ENCODE data around the gene STK24. TPM values are rescaled to one million over a fixed set of nuclear protein-coding genes. Genes with fewer than 3 reads are reported as not detected.

STK24 gene
- total and polyA plus RNA-seq, 4 donors = 39.9 to 64.5 (median 58.1) TPM

DNA sequence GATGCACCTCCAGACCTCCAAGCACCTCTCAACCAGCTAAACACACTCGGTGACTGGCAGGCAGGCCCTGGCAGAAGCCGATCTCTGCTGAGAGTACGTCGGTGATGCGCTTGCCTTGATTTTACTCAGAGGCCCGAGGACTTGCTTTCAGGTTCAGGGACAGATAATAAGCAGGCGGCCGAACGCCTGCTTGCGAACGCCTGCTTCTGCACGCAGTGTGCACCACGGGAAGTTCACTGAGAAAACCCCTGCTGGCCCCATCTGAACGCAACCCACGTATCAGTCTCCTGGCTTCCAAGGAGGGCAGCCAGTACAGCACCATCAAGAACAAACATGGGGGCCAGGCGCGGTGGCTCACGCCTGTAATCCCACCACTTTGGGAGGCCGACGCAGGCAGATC, 108.0 kb downstream of the STK24 start:
- Histone ChIP-seq H3K27ac (ENCODE audit: low read depth in 1 of 2, low read length in 2 of 2) (no peak overlapping the region), H3K4me1 (ENCODE audit: control insufficient read depth in 1 of 2, insufficient read depth in 2 of 2, low read length in 2 of 2) (no peaks in the 10 kb centered on the region), H3K36me3 (ENCODE audit: control insufficient read depth in 1 of 2, insufficient read depth in 2 of 2, low read length in 1 of 2) (peaks cover 0 to 5% of the 10 kb centered on the region in 2 donors), H3K9me3 (ENCODE audit: control insufficient read depth, low read length) (no peaks in the 10 kb centered on the region), H3K27me3 (ENCODE audit: control insufficient read depth in 1 of 2, insufficient read depth in 2 of 2, low read length in 1 of 2) (no peaks in the 10 kb centered on the region), H3K4me3 (ENCODE audit: low read length in 2 of 2) (no peak overlapping the region)
- DNase-seq (no peak), ATAC-seq (ENCODE audit: low FRiP score) (no peak)
- intact Hi-C loops (cut with DNase I) = no loop called here
- 95 to 96% methylated on average over 20 of the region's 20 CpGs for WGBS, 2 donors

DNA sequence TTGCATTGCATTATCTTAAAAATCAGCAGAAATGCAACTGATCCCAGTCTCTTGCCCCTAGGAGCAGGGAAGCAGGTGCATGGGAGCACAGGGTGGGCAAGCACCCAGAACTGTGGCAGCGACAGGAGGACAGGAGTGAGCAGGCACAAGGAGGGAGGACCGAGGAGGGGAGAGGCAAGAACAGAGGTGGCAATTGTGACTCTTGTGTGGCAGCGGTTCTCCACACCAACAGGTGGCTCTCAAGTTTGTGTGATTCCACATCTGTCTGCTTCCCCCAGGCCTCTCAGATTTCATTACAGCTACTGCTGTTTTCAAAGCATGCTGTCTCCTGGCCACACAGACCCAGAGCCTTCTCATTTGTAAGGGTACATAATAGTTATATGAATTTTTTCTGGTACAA, 108.5 kb downstream of the STK24 start:
- ATAC-seq (ENCODE audit: low FRiP score) = no peak
- Histone ChIP-seq H3K4me3 (ENCODE audit: low read length in 2 of 2) (no peak overlapping the region), H3K27me3 (ENCODE audit: control insufficient read depth in 1 of 2, insufficient read depth in 2 of 2, low read length in 1 of 2) (no peaks in the 10 kb centered on the region), H3K27ac (ENCODE audit: low read depth in 1 of 2, low read length in 2 of 2) (no peak overlapping the region), H3K36me3 (ENCODE audit: control insufficient read depth in 1 of 2, insufficient read depth in 2 of 2, low read length in 1 of 2) (peaks cover 0 to 5% of the 10 kb centered on the region in 2 donors), H3K4me1 (ENCODE audit: control insufficient read depth in 1 of 2, insufficient read depth in 2 of 2, low read length in 2 of 2) (no peaks in the 10 kb centered on the region), H3K9me3 (ENCODE audit: control insufficient read depth, low read length) (no peaks in the 10 kb centered on the region)
- WGBS, 2 donors = 42 to 69% methylated on average over 3 of the region's 3 CpGs
- DNase-seq = no peak
- intact Hi-C loops (cut with DNase I) = no loop called here

DNA sequence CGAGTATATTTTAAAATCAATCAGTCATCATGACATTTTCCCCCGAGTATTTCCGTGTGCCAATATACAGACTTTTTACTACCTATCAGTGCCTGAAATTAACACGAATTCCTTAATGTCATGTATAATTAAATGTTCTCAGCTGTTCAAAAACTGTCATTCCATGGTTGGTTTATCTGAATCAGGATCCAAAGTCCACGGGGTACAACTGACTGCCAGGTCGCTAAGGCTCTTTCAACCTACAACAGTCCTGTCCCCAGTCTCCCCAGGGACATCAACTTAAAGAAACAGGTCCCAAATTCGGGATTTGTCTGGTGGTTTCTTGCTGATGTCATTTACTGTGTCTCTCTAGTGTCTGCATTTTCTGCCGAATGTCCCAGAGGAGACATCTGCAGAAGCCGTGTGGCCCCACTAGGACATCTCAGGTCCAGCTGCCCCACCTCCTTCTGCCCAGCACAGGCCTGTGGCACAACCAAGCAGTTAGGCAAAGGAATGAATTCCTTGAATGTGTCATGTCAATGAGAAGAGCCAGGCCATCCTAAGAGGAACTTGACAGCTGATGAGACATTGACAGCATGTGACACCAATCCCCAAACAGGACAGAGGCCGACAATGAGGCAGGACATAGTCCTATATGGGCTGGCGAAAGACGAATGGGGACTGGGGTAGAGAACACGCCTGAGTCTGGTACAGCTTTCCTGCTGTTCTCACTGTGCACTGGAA, 109.5 kb downstream of the STK24 start:
- ATAC-seq (ENCODE audit: low FRiP score) (no peak), DNase-seq (no peak)
- Histone ChIP-seq H3K9me3 (ENCODE audit: control insufficient read depth, low read length) (no peaks in the 10 kb centered on the region), H3K4me3 (ENCODE audit: low read length in 2 of 2) (no peak overlapping the region), H3K36me3 (ENCODE audit: control insufficient read depth in 1 of 2, insufficient read depth in 2 of 2, low read length in 1 of 2) (peaks cover 0 to 5% of the 10 kb centered on the region in 2 donors), H3K4me1 (ENCODE audit: control insufficient read depth in 1 of 2, insufficient read depth in 2 of 2, low read length in 2 of 2) (no peaks in the 10 kb centered on the region), H3K27me3 (ENCODE audit: control insufficient read depth in 1 of 2, insufficient read depth in 2 of 2, low read length in 1 of 2) (no peaks in the 10 kb centered on the region), H3K27ac (ENCODE audit: low read depth in 1 of 2, low read length in 2 of 2) (no peak overlapping the region)
- intact Hi-C loops (cut with DNase I) = no loop called here
- 87 to 88% methylated on average over 13 of the region's 13 CpGs for WGBS, 2 donors

DNA sequence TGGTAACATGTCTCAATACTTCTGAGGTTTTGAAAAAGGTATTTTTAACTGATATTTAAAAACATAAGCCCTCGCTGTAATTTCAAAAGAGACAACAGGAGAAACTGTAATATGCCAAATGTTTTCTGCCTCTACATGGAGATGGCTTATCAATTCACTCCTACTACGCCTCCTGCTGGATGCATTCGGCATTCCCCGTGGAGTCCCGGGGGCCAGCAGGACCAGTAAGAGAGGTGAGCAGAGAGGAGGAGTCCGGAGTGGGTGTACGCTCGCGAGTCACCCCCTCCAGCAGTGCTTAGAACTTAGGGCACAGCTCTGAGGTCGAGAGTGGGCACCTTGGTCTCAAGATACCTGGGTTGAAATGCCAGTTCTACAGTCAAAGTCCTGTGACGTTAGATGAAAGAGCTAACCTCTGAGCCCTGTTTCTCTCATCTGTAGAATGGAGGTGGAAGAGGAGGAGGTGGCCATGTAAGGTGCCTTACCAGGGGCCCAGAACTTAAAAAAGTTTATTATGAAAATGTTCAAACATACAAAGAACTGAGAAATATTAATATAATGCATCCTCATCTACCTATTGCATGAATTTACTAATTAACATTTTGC, 110.2 kb downstream of the STK24 start:
- H3K4me1 ChIP-seq (ENCODE audit: control insufficient read depth in 1 of 2, insufficient read depth in 2 of 2, low read length in 2 of 2) = no peaks in the 10 kb centered on the region
- H3K27ac ChIP-seq (ENCODE audit: low read depth in 1 of 2, low read length in 2 of 2) = no peak overlapping the region
- no peak overlapping the region for H3K4me3 ChIP-seq (ENCODE audit: low read length in 2 of 2)
- H3K9me3 ChIP-seq (ENCODE audit: control insufficient read depth, low read length) = no peaks in the 10 kb centered on the region
- no peak for DNase-seq
- ATAC-seq (ENCODE audit: low FRiP score) = no peak
- intact Hi-C loops (cut with DNase I) = no loop called here
- WGBS, 2 donors = 73 to 83% methylated on average over 11 of the region's 11 CpGs
- H3K36me3 ChIP-seq (ENCODE audit: control insufficient read depth in 1 of 2, insufficient read depth in 2 of 2, low read length in 1 of 2) = peaks cover 0 to 4% of the 10 kb centered on the region in 2 donors
- no peaks in the 10 kb centered on the region for H3K27me3 ChIP-seq (ENCODE audit: control insufficient read depth in 1 of 2, insufficient read depth in 2 of 2, low read length in 1 of 2)

DNA sequence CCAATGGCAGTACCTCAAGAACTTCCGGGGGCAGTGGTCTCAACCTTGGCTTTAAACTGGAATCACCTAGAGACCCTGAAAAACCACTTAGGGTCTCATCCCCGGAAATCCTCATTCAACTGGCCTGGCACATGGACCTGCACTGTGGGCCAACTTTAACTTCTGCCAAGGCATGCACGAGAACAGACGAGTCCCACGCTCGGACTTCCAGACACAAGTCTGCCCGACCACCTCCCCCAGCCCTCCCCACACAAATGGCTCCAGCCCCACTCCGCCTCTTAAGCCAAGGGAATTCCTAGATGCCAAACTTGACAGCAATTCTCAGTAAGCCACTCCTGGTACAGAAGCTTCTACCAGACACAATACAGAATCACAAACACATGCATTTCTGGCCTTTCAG, 114.0 kb downstream of the STK24 start:
- Histone ChIP-seq H3K9me3 (ENCODE audit: control insufficient read depth, low read length) (no peaks in the 10 kb centered on the region), H3K4me3 (ENCODE audit: low read length in 2 of 2) (no peak overlapping the region), H3K27ac (ENCODE audit: low read depth in 1 of 2, low read length in 2 of 2) (no peak overlapping the region), H3K27me3 (ENCODE audit: control insufficient read depth in 1 of 2, insufficient read depth in 2 of 2, low read length in 1 of 2) (no peaks in the 10 kb centered on the region), H3K4me1 (ENCODE audit: control insufficient read depth in 1 of 2, insufficient read depth in 2 of 2, low read length in 2 of 2) (no peaks in the 10 kb centered on the region), H3K36me3 (ENCODE audit: control insufficient read depth in 1 of 2, insufficient read depth in 2 of 2, low read length in 1 of 2) (peaks cover 0 to 10% of the 10 kb centered on the region in 2 donors)
- intact Hi-C loops (cut with DNase I) = no loop called here
- 19 to 27% methylated on average over 8 of the region's 8 CpGs for WGBS, 2 donors
- DNase-seq = peak in 1 of 2 donors; percentile 75
- ATAC-seq (ENCODE audit: low FRiP score) = no peak

DNA sequence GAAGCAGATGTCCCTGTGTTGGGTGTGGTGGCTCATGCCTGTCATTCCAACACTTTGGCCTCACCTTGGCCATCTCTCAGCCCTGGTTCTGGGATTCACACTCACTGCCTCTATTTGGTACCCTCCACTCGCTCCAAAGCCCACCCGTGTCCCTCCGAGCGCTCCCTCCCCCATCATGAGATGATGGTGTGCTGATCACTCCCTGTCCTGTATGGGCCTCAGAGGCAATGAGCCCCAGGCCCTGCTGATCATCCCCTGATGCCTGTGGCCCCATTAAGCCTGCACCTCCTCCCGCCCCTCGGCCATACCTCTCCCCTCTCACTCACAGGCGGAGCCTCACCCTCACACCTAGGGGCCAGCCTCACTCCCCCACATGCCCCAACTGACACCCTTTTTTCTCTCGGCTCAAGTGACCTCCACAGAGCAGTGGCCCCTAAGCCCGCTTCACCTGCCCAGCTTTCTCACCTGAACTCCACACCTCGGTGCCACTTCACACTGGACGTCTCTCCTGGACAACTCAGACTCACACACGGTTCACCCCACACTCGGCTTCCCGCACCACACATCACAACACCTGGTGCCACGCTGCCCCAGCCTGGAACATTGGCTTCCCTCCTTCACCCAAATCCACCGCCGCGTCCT, 114.5 kb downstream of the STK24 start:
- Histone ChIP-seq H3K36me3 (ENCODE audit: control insufficient read depth in 1 of 2, insufficient read depth in 2 of 2, low read length in 1 of 2) (peaks cover 0 to 10% of the 10 kb centered on the region in 2 donors), H3K27ac (ENCODE audit: low read depth in 1 of 2, low read length in 2 of 2) (no peak overlapping the region), H3K9me3 (ENCODE audit: control insufficient read depth, low read length) (no peaks in the 10 kb centered on the region), H3K27me3 (ENCODE audit: control insufficient read depth in 1 of 2, insufficient read depth in 2 of 2, low read length in 1 of 2) (no peaks in the 10 kb centered on the region), H3K4me3 (ENCODE audit: low read length in 2 of 2) (no peak overlapping the region), H3K4me1 (ENCODE audit: control insufficient read depth in 1 of 2, insufficient read depth in 2 of 2, low read length in 2 of 2) (no peaks in the 10 kb centered on the region)
- intact Hi-C loops (cut with DNase I) = no loop called here
- no peak for ATAC-seq (ENCODE audit: low FRiP score)
- 94 to 96% methylated on average over 18 of the region's 18 CpGs for WGBS, 2 donors
- DNase-seq = peak in 1 of 2 donors; percentile 47

DNA sequence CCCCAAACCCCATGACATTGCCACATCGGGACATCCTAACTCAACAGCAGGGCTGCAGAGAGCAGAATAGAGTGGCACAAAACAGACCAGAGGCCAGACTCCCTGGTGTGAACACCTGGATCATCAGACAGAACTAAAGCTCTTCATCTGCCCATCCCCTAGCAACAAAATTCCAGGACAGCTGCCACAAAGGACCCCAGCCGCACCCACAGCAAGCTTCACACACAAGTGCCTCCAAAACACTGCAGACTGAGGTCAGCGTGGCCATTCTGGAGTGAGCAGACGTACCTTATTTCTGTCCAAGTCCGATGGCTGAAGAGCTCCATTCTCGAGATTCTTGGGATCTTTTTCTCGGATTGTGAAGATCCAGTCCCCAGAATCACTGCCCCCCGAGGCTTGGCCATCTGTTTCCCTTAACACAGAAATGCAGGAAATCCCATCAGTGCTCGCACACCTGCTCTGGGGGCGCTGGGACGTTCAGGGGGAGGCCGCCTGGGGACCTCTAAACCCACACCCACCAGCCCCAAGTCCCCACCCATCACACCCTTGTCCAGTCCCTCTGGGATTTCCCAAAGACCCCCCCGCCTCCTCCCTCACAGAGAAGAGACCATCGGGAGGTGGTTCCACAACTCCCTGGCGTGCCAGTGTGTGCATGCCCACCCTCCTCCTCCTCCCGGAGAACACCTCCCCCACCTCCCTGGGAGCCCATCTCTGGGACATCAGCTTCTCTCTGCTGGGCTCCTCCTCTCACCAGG, 115.2 kb downstream of the STK24 start:
- H3K36me3 ChIP-seq (ENCODE audit: control insufficient read depth in 1 of 2, insufficient read depth in 2 of 2, low read length in 1 of 2) = peaks cover 0 to 10% of the 10 kb centered on the region in 2 donors
- intact Hi-C loops (cut with DNase I) = no loop called here
- no peaks in the 10 kb centered on the region for H3K4me1 ChIP-seq (ENCODE audit: control insufficient read depth in 1 of 2, insufficient read depth in 2 of 2, low read length in 2 of 2)
- H3K27me3 ChIP-seq (ENCODE audit: control insufficient read depth in 1 of 2, insufficient read depth in 2 of 2, low read length in 1 of 2) = no peaks in the 10 kb centered on the region
- DNase-seq (peak in 1 of 2 donors; percentile 65), ATAC-seq (ENCODE audit: low FRiP score) (no peak)
- WGBS, 2 donors = 95 to 96% methylated on average over 16 of the region's 16 CpGs
- no peak overlapping the region for H3K27ac ChIP-seq (ENCODE audit: low read depth in 1 of 2, low read length in 2 of 2)
- H3K9me3 ChIP-seq (ENCODE audit: control insufficient read depth, low read length) = no peaks in the 10 kb centered on the region
- H3K4me3 ChIP-seq (ENCODE audit: low read length in 2 of 2) = no peak overlapping the region

DNA sequence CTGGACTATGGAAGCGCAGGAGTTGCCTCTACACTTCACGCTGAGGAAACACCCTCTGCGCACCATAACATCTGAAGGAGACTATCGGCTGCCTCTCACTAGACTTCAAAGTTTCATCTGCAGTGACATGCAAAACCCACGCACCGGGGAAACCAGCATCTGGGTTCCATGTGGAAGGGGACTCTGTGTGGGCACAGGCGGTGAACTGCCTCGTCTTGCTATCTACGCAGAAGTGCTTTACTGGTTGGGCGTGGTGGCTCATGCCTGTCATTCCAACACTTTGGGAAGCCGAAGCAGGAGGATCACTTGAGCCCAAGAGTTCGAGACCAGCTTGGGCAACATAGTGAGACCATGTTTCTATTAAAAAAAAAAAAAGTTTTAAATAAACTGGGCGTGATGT, 116.4 kb downstream of the STK24 start:
- DNase-seq (peak in 1 of 2 donors; percentile 40), ATAC-seq (ENCODE audit: low FRiP score) (no peak)
- no peaks in the 10 kb centered on the region for H3K27me3 ChIP-seq (ENCODE audit: control insufficient read depth in 1 of 2, insufficient read depth in 2 of 2, low read length in 1 of 2)
- H3K27ac ChIP-seq (ENCODE audit: low read depth in 1 of 2, low read length in 2 of 2) = no peak overlapping the region
- no peaks in the 10 kb centered on the region for H3K9me3 ChIP-seq (ENCODE audit: control insufficient read depth, low read length)
- intact Hi-C loops (cut with DNase I) = no loop called here
- peaks cover 0 to 10% of the 10 kb centered on the region in 2 donors for H3K36me3 ChIP-seq (ENCODE audit: control insufficient read depth in 1 of 2, insufficient read depth in 2 of 2, low read length in 1 of 2)
- no peaks in the 10 kb centered on the region for H3K4me1 ChIP-seq (ENCODE audit: control insufficient read depth in 1 of 2, insufficient read depth in 2 of 2, low read length in 2 of 2)
- 88 to 90% methylated on average over 13 of the region's 13 CpGs for WGBS, 2 donors
- no peak overlapping the region for H3K4me3 ChIP-seq (ENCODE audit: low read length in 2 of 2)

All from aorta (tissue), 5 donors.